Activated CD4-positive, alpha-beta T cell treated with anti-CD3 and anti-CD28 coated beads, Interleukin-2, amount 50 U/mL, for 48 hours (primary cell): ENCODE measurements around the gene SLC5A6.
A peak's percentile ranks its signal among the peaks of the same experiment; 100 is the strongest.
"Not testable (repeated sequence)": the region's sequence is repeated elsewhere in the genome, so short reads cannot be mapped to it uniquely, and the experiment has no call there.

Source experiments
- DNase-seq, 2 experiments: peaks; one replicate each; pipeline ENCODE4 v3.0.0-alpha.2; 2020

SLC5A6 gene

GRCh38 chr2:27203741-27204140 lies 8.3 kb downstream of the SLC5A6 start:
- DNase-seq, result no peak

- DNase-seq, result no peak
These were observed 9.2 kb downstream of the SLC5A6 start for GRCh38 chr2:27202854-27203253.

GRCh38 chr2:27201675-27202074 lies 10.4 kb downstream of the SLC5A6 start:
- DNase-seq, result no peak

DNA sequence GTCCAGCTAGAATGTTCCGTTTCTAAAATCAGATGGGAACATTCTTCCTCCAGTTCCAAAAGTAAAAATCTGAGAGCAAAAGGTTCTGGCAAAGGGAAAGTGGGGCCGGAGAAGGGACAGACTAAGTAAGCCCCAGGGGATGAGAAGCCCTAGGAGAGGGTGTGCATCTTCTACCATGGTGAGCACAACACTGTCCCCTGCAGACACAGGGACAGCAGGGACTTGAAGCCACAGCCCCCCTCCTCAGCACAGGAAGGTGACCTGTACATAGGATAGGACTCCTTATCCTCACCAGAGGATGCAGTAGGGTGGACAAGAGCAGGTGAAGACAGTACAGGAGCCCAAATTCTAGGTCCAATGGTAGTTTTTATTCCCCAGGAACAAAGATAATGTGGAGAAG lies 12.8 kb downstream of the SLC5A6 start:
- no peak for DNase-seq

DNA sequence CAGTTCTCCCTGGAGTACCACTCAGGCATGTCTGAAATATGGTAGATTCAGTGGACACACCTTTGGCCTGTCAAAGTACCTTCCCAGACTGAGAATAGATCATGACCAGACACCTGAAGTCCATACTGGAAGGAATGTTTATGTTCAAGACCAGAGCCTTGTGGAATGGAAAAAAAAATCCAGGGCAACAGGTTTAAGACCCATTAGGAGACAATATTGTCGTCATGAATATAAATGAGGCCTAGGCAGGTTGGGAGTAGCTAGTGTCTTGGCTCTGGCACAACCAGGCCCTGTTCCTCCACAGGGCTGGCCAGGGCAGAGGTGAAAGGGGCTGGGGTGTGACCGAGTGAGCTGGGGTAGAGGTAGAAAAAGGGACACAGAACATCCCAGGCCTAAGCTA lies 13.4 kb downstream of the SLC5A6 start:
- no peak for DNase-seq

GRCh38 chr2:27198068-27198467 lies 14.0 kb downstream of the SLC5A6 start:
- DNase-seq, result not testable (repeated sequence)

GRCh38 chr2:27195799-27196198 lies 16.3 kb downstream of the SLC5A6 start:
- not testable (repeated sequence) for DNase-seq

- no peak for DNase-seq
These were observed 17.3 kb downstream of the SLC5A6 start for GRCh38 chr2:27194538-27195354.

GRCh38 chr2:27191070-27191829 lies 20.8 kb downstream of the SLC5A6 start:
- DNase-seq, result peak; percentile 35 to 38

GRCh38 chr2:27189989-27190388 lies 22.1 kb downstream of the SLC5A6 start:
- no peak for DNase-seq

DNA sequence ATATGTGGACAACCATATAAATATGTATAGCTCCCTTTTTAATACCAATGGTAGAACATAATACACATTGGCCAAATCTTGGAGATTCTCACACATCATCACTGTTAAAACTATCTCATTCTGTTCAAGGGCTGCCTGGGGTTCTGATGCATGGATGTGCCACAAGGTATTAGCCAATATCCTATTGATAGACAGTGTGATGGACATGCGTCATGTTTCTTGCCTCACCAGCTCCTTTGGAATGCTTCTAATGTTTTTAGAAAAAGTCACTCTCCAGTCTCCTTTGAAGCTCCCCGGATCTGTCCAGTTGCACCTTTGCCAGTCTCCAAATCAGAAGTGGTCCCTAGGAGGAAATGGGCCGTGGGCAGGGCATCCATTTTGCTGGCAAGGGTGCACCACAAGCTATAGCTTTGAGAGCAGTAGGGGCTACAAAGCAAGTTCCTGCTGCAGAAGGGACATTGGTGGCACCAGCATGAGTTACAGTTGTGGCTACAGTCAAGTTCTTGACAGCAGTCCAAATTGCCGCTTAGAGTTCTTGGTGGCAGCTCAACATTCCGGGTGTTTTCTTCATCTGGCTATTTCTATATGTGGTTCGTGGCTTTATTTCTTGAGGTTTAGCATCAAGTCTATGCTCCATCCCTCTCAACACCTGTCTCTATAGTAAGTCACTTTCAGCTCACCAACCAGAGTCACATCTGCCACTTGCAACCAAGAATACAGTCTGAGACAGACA lies 25.3 kb downstream of the SLC5A6 start:
- DNase-seq, result no peak

GRCh38 chr2:27185331-27186026 lies 26.6 kb downstream of the SLC5A6 start:
- no peak for DNase-seq

DNA sequence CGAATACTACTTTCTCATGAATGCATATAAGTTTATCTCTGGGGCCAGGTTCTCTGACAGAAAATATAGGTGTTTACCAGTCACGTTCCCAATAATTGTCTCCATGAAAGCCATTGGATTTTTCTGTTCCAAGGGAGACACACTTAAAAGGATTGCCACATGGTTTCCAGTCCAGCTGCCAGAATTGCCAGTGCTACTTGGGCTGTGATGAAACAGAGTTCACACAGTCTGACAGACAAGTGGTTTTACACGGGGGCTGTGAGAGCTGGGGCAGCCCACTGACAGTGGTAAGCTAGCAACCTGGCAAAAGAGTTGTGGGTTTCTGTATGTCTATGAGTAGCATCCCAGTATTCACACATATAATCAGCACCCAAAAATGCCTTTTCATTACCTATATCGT lies 28.0 kb downstream of the SLC5A6 start:
- DNase-seq, result no peak

GRCh38 chr2:27182346-27182745 lies 29.7 kb downstream of the SLC5A6 start:
- DNase-seq, result no peak

DNA sequence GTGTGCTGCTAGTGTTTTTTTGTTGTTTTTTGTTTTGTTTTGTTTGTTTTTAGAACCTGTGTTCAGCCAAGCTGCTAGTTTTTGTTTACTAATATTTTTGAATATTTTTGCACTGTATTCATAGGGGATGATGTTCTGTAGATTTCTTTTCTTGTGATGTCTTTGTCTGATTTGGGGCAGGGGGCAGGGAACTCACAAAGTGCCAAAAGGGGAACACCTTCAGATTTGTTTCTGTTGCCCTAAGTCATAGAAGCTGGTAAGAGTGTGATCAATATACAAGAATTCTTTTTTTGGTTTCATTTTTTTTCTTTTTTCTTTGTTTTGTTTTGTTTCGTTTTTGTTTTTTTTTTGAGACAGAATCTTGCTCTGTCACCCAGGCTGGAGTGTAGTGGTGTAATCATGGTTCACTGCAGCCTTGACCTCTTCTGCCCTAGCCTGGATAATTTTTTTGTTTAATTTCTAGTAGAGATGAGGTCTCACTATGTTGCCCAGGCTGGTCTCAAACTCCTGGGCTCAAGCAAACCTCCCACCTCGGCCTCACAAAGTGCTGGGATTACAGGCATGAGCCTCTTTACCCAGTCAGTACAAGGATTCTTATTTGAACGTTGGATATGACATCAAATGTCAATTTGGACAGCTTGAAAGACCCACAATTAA lies 32.6 kb downstream of the SLC5A6 start:
- DNase-seq, result no peak

DNA sequence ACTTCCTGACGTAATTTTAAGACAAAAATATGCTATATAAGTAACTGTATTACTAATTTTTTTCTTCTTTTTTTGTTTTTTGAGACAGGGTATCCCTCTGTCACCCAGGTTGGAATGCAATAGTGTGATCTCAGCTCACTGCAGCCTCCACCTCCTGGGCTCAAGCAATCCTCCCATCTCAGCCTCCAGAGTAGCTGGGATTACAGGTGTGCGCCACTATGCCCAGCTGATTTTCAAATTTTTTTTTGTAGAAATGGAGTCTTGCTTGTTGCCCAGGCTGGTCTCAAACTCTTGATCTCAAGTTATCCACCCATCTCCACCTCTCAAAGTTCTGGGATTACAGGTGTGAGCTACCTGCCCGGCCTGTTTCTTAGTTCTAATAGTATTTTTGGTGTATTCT lies 33.6 kb downstream of the SLC5A6 start:
- DNase-seq, result no peak

DNA sequence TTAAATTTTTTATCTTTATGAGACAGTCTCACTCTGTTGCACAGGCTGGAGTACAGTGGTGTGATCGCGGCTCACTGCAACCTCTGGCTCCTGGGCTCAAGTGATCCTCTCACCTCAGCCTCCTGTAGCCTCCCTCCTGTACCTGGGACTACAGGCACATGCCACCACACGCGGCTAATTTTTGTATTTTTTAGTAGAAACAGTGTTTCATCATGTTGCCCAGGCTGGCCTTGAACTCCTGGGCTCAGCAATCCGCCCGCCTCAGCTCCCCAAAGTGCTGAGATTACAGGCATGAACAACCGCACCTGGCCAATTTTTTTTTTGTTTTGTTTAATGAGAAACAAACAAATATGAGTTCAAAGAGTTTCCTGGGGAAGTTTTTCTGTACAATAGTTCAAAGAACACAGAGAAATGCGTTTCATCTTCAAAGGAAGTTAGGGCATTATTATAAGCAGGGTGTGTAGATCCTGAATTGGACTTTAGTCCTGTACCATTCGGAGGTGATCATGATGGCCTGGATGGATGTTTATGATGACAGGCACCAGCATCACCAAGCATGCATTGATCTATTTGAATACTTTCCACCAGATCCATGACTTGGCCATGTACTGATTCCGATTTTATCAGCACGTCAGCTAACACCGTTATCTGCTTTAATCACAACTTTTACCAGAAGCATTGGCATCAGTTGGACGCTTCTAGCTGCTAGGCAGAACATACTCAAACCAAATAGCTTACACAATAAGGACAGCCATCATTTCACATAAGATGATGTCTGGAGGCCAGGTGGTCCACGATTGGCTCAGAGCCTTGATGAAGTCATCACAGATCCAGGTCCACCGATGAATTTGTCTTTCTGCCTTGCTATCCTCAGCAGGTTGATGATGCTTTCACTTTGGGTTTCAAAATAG lies 34.4 kb downstream of the SLC5A6 start:
- no peak for DNase-seq

GRCh38 chr2:27175781-27176180 lies 36.3 kb downstream of the SLC5A6 start:
- not testable (repeated sequence) for DNase-seq

GRCh38 chr2:27175330-27175729 lies 36.7 kb downstream of the SLC5A6 start:
- DNase-seq, result no peak

DNA sequence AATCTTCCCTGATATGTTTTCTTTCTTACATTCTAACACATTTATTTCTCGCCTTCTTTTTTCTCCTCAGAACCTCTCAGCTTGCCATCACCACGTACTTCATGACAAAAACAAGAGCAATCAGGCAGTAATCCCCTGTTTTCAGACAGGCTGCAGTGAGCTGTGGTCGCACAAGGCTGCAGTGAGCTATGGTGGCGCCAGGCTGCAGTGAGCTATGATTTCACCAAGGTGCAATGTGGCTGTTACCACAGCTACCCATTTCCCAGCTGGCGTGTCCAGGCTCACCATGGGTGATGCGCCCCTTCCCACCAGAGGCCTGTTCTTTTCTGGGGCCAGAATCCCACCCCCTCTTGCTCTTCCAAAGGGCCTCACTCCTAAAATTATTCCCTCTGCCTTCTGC lies 37.4 kb downstream of the SLC5A6 start:
- DNase-seq, result no peak

- DNase-seq, result no peak
These were observed 40.7 kb downstream of the SLC5A6 start for GRCh38 chr2:27171351-27171848.
